Activated CD4-positive, CD25-positive, alpha-beta regulatory T cell treated with anti-CD3 and anti-CD28 coated beads, Interleukin-2, amount 50 U/mL, for 72 hours (primary cell): ENCODE measurements around the gene STK39.

Experiments used
- DNase-seq: peaks from one replicate; pipeline ENCODE4 v3.0.0; 2021

Gene STK39

DNA sequence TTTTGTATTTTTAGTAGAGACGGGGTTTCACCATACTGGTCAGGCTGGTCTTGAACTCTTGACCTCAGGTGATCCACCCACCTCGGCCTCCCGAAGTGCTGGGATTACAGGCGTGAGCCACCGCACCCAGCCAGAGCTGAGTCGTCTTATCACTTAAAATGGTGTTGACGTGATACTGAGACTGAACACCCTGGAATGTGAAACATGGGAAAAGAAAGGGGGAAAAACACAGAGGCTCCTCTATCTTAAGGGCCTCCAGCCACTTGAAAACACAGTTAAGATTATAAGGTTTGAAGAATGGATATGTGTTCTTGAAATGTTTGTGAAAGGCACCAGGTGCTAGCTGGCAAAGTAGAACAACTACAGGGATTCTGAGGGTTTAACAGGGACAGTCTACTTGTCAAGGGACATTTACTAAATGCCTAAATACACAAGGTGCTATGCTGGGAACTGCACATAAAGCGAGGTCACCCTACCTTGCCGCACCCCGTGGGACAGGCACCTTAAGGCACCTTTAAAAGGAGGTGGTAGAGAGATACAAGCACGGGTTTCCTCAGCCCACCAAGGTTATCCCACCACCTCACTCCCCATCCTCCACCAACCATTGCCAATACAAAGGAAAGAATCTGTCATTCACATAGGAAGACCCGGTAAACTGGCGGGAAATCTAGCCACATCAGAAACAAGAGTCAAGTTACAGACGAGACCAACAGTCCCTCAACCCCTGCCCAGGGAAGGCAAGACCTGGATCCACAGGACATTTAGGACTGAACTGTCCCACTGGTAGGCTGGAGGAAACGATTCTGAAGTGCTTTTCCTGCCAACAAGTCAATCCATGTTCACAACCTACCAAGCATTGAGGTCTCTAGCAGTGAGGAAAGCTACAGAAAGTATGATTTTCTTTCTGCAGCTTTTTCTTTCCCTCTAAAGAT is 43.4 kb downstream of the STK39 start:
- DNase-seq: no peak

DNA sequence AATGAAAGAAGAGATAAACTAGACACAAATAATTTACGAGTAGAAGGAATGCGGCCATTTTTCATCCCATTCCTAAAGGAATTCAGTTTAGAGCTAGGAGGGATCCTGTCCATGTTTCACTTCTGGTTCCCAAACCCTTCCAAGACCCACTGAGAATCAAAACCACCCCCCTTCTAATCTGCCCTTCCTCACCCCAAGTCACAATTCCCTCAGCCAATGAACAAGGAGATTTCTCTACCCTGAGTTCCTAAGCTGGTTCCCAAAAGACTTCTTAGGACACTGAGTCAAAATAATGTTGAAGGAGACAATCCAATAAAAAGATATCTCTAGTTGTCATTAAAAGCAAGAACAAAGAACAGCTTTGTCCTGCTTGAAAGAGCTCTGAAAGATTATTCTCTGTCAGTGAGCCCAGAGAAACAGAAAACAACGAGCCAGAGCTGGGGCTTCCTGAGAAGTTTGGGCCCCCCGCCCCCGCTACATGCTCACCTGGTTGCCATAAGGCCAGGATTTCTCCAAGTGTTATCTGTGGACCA is 45.7 kb downstream of the STK39 start:
- DNase-seq: no peak

DNA sequence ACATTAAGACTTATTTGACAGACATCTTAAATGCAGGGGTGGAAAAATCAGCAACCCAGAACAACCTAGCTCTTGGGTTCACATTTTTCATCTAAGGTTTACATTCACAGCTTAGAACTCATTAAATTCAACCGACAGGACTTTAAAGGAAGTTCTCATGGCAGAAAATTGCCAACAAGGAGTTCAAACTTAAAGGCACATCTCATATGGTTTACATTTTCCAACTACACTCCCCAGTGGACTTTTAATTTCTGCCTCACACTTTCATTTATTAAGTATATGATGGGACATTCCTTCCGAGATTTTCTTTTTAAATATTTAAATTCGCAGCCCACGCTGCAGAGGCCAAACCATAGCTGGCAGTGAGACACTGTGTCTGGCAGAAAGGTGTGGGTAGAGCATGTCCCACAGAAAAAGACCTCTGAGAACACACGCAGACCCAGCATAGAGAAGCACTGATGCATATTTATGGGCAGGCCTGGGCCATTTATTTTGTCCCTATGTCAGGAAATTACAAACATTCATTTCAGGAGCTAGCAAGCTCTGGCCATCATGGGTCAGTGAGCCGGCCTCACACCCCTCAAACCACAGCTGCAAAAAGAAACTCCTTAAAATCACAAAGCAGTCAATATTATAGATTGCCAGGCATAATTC is 46.3 kb downstream of the STK39 start:
- no peak for DNase-seq

DNA sequence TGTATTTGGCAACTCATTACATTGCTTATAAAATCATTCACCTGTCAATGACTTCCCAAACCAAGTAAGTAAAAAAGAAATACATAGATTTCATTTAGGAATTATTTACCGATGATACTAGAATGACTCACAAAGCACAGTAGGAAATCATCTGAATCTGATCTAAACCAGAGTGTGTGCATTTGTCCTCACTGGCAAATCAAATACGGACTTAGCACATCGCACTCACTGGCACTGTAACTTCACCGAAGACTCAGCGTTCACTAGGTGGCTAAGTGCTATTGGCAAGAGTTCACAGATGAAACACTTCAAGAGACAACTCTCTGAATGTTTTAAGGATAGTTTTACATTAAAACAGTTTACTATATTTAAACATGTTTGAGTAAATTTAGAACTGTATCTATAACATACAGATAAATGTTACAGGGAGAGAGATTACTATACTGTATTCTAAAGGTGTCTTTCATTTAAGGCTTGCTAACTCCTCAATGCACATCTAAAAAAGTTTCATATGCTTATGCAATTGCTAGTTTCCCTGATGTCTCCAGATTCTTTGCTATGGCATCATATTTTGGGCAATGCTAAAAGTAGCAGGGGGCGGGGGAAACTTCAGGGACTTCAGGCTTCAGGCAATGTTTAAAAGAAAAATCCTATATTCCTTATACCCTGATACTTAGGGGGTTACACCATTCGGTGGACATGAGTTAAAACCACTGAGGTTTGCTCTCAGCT is 48.8 kb downstream of the STK39 start:
- no peak for DNase-seq

DNA sequence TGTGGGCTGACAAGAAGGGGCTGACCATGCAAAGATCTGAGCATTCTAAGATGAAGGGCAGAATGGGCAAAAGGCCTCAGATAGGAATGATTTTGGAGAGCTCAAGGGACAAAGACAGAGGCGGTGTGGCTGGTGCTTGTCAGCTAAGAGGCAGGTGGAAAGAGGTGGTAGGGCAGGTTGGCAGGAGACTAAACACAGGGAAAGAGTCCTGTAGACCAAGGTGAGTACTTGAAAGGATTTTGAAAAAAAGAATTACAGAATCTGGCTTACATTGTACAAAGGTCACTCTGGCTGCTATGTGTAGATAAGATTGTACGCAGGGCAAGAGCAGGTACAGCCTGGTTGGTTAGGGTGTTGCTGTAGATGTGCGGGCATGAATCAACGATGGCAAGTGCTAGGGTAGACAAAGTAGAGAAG is 50.6 kb downstream of the STK39 start:
- no peak for DNase-seq

DNA sequence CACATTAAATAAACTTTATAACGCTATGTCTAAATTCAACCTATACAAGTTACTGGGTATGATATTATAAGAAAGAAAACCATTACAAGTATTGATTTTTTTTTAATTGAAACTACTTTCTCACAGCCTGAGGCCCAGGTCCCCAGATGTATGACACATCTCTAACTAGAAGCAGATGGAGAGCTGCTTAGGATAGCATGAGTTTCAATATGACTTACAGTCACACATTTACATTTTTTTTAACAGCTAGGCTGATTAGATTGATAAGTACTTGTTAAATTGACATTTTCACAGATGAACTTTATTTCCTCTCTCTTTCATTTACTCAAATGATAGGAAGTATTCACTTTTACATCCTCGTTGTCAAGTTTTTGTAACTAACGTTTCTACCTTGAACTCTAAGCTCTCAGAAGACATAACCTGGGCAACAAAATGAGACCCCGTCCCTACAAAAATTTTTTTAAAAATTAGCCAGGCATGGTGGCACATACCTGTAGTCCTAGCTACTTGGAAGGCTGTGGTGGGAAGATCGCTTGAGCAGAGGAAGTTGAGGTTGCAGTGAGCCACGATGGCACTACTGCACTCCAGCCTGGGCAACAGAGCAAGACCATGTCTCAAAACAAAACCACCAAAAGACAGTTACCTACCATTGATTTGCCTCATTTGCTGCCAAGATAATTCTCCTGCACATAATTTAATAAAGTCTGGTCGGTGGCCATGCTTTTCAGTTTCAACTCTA is 52.4 kb downstream of the STK39 start:
- no peak for DNase-seq

DNA sequence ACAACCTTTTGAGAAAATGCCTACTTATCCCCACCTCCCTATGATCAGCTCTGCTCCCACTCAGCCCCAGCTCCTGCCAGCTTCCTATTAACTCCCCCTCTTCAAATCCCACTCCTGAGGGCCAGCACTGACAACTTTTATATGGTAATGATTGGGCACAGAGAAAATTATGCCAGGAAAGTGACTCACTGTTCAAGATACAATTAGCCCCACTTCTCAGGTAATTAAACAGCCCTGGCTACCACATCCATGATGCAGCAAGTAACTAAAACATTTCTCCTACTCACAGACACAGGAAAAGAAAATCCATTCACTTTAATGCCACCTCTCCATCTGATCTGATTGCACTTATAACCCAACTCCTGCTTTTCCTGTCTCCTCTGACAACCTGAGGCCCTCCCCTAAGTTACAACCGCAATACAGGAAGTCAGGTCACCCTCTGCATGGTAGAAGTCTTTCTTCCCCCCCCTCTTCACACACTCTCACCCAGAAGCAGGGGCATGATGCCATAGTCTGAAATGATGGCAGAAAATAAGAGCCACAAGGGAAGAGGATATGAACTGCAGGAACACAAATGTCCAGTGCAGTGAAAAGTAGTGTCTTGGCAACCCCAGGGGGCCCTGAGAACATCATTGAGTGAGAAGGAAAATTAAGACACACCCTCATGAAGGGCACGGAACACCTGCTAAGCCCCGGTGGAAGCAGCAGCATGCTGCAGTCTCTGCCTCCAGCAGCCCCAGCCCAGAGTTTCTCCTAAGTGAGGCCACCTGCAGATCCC is 54.4 kb downstream of the STK39 start:
- DNase-seq: no peak

DNA sequence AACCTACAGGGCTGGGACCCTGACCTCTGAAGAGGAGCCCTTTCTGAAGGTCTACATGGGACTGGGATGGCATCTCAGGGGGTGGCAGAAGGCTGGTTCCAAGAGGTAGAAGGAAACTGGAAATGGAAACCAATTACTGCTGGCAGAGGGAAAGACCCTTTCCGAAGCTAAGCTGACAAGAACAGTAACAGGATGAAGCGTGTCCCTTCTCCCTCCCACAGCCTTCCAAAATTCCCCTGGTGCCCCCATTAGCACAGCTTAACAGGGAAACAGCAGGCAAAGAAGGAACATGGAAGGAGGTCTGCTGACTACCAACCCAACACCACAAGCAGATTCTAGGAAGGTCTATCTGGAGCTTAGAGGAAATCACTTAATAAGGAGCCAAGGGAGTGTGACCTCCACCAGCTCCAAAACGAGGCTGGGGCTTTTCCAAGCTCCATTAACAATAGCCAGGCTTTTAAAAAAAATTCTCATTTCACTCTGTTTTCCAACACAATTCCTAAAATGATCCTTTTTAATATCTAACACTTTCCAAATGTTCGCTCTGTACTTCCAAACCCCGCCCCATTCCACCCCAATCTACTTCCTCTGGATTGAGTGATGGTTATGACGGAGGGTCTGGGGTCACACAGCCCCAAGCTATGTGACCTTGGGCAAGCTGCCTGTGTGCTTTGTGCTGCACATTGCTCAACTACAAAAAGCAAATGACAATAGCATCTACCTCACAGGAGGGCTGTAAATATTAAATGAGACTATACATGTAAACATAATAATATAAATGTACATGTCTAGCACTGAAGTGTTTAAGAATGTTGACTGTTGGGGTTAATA is 55.2 kb downstream of the STK39 start:
- no peak for DNase-seq

DNA sequence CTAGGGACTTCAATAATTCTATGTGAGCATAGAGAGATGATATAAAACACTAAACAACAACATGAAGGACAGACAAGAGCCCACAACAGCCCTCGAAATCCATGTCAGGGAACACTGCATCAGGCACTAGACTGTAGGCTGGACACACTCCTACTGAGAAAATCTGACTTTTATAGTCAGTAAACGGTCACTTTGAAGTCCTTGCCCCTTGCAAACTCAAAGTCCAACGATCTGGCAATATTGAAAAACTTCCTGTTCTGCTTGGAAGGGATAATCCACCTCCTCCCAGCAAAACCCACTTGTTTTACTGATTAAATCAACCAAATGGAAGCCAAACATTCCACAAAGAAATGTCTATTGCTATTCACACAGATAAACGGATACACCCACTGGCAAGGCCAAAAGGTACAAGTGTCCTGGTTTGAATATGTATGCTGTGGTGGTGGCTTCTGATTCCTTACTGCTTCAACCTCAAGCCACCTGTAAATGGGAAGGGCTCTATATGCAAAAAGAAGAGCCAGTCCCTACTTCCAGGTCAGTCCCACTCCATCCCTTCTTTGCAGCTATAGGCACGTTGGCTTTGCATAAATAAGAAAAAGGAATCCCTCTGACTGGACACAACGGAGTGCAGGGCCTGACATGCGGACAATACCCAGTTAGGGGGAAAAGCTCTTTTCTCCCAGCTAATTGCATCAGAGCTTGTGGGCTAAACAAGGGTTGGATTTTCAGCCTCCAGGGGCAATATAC is 56.6 kb downstream of the STK39 start:
- no peak for DNase-seq

DNA sequence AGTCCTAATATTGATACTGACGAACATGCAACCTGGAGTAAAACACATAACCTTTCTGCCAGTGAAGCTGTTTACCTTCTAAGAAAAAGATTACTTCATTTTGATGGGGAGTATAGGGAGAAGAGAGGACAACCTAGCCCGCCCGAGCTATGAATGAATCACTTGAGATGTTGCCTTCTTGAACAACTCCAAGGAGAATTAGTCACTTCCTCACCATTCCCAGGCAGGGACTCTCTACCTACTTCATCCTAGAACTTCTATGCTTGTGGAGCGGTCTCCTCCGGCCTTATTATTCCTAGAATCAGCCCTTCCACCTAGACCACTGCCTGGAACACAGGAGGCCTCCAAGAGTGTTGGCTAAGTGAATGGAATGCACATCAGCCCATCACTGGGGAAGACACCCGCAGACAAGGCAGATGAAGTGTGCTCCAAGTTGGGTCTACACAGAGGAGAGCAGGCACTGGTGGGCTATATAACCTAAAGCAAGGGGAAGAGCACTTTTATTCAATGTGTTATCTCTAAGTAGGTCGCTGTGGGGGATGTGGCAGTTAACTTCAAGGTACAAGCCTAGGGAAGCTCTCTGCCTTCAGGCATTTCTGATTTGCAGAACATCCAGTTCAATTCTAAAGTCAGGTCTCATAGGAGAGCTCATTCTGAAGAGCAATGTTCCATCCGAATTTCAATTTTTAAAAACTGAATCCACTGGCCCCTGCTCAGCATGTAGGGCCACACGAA is 57.4 kb downstream of the STK39 start:
- DNase-seq: no peak

DNA sequence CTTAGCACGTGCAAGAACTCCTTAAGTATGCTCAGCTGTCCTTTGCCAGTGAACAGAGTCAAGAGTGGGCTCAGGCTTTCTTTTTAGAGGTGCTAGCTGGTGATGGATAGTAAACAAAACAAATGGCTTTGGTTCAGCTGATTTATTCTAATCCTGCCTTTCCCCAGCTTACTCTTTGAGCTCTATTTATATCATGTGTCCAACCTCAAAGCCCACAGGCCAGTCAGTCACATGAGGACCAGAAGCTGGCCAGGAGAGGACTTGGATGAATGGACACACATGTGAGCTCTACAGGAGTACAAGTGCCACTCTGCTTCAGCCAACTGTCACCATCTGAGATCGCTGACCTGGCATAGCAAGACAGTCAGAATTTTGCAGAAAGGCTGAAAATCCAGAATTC is 59.4 kb downstream of the STK39 start:
- no peak for DNase-seq

DNA sequence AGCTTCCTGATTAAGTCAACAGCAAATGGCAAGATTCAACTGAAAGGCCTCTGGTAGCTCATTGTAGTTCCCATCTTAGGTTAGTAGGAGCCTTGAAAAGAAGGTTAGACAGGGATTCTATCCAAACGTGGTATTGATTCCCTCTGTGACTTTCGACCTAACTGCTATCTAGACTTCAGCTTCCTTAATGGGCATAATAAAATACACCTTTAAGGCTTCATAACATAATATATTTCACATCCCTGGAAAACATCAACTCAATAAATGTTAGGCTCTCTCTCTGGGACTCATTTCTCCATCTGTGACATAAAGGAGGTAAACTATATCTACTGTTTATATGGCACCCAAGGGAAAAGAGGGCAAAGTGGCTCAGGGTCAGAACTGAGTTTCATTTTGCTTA is 60.9 kb downstream of the STK39 start:
- no peak for DNase-seq

DNA sequence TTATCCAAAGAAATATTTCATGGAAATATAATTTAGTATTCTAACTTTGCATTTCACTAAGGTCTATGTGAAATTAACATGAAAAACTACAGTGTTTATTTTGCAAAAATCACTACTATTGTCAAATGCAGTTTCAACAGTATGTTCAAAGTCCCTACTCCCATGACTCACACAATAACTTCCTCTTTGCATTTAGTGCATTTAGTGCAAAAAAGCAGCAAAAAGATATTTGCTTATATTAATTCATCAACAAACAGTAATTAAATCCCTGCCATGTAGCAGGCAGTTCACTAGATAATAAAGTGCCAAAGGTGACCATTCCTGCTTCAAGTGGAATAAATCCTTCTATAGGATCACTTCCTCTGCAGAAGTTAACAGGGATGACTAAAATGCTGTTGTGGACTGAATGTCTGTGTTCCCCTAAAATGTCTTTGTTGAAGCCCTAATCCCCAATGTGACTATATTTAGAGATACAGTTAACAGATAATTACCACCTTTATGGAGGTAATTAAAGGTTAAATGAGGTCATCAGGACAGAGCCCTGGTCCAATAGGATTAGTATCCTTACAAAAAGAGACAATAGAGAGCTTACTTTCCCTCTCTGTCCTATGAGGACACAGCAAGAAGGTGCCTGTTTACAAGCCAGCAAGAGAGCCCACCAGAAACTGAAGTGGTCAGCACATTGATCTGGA is 61.7 kb downstream of the STK39 start:
- DNase-seq: no peak

DNA sequence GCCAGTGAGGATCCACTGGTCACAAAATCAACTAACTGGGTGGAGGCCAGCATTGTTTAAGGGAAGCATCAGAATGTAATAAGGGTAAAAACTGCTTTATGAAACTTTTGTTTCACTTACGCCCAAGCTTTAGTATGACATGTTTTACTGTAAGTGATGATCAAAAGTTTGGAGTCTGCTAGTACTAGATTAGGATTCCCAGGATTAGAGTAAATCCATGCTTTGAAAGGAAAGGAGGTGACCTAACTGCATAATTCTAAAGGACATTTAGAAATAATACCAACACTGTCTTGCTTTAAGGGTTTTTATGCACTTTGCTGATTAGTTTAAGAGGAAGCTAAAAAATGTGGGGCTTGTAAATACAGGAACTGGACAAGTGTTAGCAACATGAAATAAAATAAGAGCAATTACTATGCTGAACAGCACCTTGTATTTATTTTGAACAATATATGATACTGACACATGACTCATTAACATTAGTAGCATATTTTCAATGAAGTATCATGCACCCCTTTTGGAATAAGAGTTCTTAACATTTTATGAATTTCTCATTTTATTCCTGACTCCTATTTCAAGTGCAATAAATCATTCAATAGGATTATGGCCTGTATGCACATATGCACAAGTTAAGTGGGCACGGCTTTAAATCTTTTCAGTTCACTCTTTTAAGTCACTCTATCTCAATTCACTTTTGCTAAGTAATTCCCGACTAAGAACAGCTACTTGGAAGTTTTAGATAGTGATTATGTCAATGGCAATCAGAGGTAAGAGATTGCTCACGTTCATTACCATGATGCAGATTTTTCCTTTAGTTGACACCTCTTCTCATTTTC is 62.5 kb downstream of the STK39 start:
- DNase-seq: no peak

DNA sequence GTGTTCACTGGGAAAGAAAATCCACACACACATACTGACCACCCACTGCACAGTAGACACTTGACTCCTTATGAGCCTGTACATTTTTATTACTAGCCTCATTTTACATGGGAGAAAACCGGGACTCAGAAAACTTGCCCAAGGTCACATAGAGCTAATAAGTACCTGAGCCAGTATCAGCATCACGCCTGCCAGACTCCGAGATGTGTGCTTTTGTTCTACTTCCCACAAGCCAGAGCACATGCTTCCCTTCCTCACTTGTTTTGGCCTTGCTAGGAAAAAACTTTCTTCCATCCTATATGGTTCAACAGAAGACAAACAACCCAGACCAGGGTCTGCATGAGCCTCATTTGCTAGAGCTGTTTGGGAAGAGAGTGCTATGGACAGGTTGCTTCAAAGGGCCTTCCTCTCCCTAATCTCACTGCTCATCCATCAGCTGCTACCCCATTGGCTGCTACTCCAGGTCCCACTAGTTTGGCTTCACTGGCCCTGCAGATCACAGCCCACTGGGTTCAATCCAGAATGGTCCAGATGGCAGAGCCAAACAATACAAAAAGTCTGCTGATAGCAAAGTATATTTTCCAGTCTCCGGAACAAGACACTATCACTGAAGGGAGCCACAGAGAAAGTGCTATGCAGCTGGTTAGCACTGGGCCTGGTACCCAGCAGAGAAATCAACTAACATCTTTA is 63.9 kb downstream of the STK39 start:
- DNase-seq: no peak

DNA sequence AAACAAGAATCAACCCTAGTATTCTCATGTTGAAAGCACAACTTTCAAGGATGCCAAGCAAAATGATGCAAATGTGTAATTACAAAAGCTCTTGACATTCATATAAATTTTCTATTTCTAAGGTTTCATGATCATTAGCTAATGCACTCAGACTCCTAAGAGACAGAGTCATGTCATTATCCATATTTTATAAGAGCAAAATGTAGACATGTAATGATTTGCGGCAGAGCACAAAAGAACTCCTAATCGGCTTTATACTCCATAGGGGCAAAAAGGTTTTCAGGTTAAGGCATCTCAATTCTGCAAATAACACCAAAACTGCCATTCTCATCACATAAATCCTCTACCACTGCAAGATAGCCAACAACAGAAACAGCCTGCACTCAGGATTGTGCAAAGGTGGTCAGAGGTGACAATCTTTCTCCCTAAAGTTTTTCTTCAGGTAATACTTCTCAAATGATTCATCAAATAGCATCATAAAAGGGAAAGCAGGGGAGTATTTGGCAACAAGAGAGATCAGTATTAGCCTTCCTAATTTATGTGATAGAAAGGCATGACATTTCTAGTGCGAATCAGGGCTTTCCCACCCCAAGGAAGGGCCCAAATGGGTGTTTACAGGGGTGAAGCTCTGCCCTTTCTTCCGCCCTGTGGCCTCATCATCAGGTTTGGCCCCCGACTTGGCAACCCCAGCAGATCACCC is 64.7 kb downstream of the STK39 start:
- DNase-seq: no peak

DNA sequence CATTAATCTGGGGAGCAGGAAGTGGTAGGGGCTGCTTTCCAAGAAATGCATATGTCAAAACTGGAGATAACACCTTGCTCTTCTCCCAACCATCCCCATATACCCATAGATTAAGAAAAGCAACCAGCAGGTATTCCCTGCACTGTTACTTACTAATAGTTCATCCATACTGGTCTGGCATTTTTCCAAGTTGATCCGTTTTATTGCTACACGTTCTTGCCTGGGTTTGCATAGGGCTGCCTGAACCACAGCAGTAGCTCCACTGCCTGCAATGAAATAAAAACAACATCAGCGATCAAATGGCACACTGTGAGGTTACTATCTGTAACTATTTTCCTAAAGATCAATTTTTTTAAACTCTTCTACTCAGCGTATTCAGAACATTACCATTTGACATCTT is 65.6 kb downstream of the STK39 start:
- no peak for DNase-seq
